HEK293 (cell line): ENCODE results near the gene KDELR1.

Experiments used
- AEBP2 ChIP-seq: fragments of 450-650 bp; formaldehyde crosslinking; IDR thresholded peaks from 2 replicates; pipeline ENCODE4 v1.5.1; 2016; ENCODE audit warnings: missing biosample characterization, missing genetic modification characterization, borderline replicate concordance
- EGR2 ChIP-seq: fragments of 450-650 bp; formaldehyde crosslinking; IDR thresholded peaks from 2 replicates; pipeline ENCODE4 v1.5.1; 2016; ENCODE audit warnings: low read depth, missing biosample characterization, missing genetic modification characterization
- GFI1B ChIP-seq: fragments of 450-650 bp; formaldehyde crosslinking; IDR thresholded peaks from 2 replicates; pipeline ENCODE4 v1.5.1; 2016; ENCODE audit warnings: missing biosample characterization, missing genetic modification characterization
- KLF7 ChIP-seq: fragments of 450-650 bp; formaldehyde crosslinking; IDR thresholded peaks from 2 replicates; pipeline ENCODE4 v1.5.1; 2016; ENCODE audit warnings: missing biosample characterization, missing genetic modification characterization, borderline replicate concordance
- OVOL3 ChIP-seq: fragments of 450-650 bp; formaldehyde crosslinking; IDR thresholded peaks from 2 replicates; pipeline ENCODE4 v1.5.1; 2016; ENCODE audit warnings: missing biosample characterization, missing genetic modification characterization
- PATZ1 ChIP-seq: fragments of 450-650 bp; formaldehyde crosslinking; IDR thresholded peaks from 2 replicates; pipeline ENCODE4 v1.5.1; 2016; ENCODE audit warnings: missing biosample characterization, missing genetic modification characterization
- SETDB1 ChIP-seq: IDR thresholded peaks from one replicate; pipeline ENCODE4 v1.6.1; 2017; ENCODE audit warnings: mild to moderate bottlenecking, low read length, moderate library complexity, mixed read lengths; ENCODE audit not compliant: insufficient read length
- TRIM28 ChIP-seq: IDR thresholded peaks from 2 replicates; pipeline ENCODE4 v1.6.1; 2011; ENCODE audit warnings: low read length, control low read depth, borderline replicate concordance
- ZBTB49 ChIP-seq: fragments of 450-650 bp; formaldehyde crosslinking; IDR thresholded peaks from 2 replicates; pipeline ENCODE4 v1.5.1; 2016; ENCODE audit warnings: missing biosample characterization, missing genetic modification characterization, low read depth
- ZBTB6 ChIP-seq: fragments of 450-650 bp; formaldehyde crosslinking; IDR thresholded peaks from 2 replicates; pipeline ENCODE4 v1.5.1; 2017; ENCODE audit warnings: missing biosample characterization, missing genetic modification characterization
- ZFP37 ChIP-seq: fragments of 450-650 bp; formaldehyde crosslinking; IDR thresholded peaks from 2 replicates; pipeline ENCODE4 v1.5.1; 2016; ENCODE audit warnings: missing biosample characterization, missing genetic modification characterization
- ZNF148 ChIP-seq: fragments of 450-650 bp; formaldehyde crosslinking; IDR thresholded peaks from 2 replicates; pipeline ENCODE4 v1.5.0; 2017; ENCODE audit warnings: missing biosample characterization, missing genetic modification characterization, borderline replicate concordance
- ZNF19 ChIP-seq: fragments of 450-650 bp; formaldehyde crosslinking; IDR thresholded peaks from 2 replicates; pipeline ENCODE4; 2016; ENCODE audit warnings: missing biosample characterization, missing genetic modification characterization, low read depth
- ZNF23 ChIP-seq: fragments of 450-650 bp; formaldehyde crosslinking; IDR thresholded peaks from 2 replicates; pipeline ENCODE4 v1.5.1; 2016; ENCODE audit warnings: missing biosample characterization, missing genetic modification characterization, borderline replicate concordance
- ZNF302 ChIP-seq: fragments of 450-650 bp; formaldehyde crosslinking; IDR thresholded peaks from 2 replicates; pipeline ENCODE4 v1.5.1; 2016; ENCODE audit warnings: missing biosample characterization, missing genetic modification characterization, low read depth
- ZNF391 ChIP-seq: fragments of 450-650 bp; formaldehyde crosslinking; IDR thresholded peaks from 2 replicates; pipeline ENCODE4 v1.5.1; 2016; ENCODE audit warnings: low read depth, missing biosample characterization, missing genetic modification characterization, borderline replicate concordance
- ZNF394 ChIP-seq: fragments of 450-650 bp; formaldehyde crosslinking; IDR thresholded peaks from 2 replicates; pipeline ENCODE4 v1.5.1; 2016; ENCODE audit warnings: missing biosample characterization, missing genetic modification characterization, mild to moderate bottlenecking, moderate library complexity, borderline replicate concordance
- ZNF449 ChIP-seq: fragments of 450-650 bp; formaldehyde crosslinking; IDR thresholded peaks from 2 replicates; pipeline ENCODE4 v1.5.1; 2017; ENCODE audit warnings: missing biosample characterization, mild to moderate bottlenecking, missing genetic modification characterization, moderate library complexity
- ZNF560 ChIP-seq: fragments of 450-650 bp; formaldehyde crosslinking; IDR thresholded peaks from 2 replicates; pipeline ENCODE4 v1.5.1; 2017; ENCODE audit warnings: missing biosample characterization, missing genetic modification characterization, borderline replicate concordance
- ZNF571 ChIP-seq: fragments of 450-650 bp; formaldehyde crosslinking; IDR thresholded peaks from 2 replicates; pipeline ENCODE4 v1.5.0; 2017; ENCODE audit warnings: missing biosample characterization, missing genetic modification characterization
- ZNF585B ChIP-seq: fragments of 450-650 bp; formaldehyde crosslinking; IDR thresholded peaks from 2 replicates; pipeline ENCODE4 v1.5.1; 2016; ENCODE audit warnings: missing biosample characterization, missing genetic modification characterization
- ZNF629 ChIP-seq: fragments of 450-650 bp; formaldehyde crosslinking; IDR thresholded peaks from 2 replicates; pipeline ENCODE4 v1.5.1; 2017; ENCODE audit warnings: missing biosample characterization, missing genetic modification characterization
- ZNF658 ChIP-seq: fragments of 450-650 bp; formaldehyde crosslinking; IDR thresholded peaks from 2 replicates; pipeline ENCODE4; 2016; ENCODE audit warnings: missing biosample characterization, missing genetic modification characterization
- ZNF768 ChIP-seq: fragments of 450-650 bp; formaldehyde crosslinking; IDR thresholded peaks from 2 replicates; pipeline ENCODE4 v1.5.1; 2018; ENCODE audit warnings: missing biosample characterization, mild to moderate bottlenecking, missing genetic modification characterization
- ZXDB ChIP-seq: fragments of 450-650 bp; formaldehyde crosslinking; IDR thresholded peaks from 2 replicates; pipeline ENCODE4 v1.5.1; 2016; ENCODE audit warnings: missing biosample characterization, missing genetic modification characterization

KDELR1 gene

GRCh38 chr19:48333467-48334384 lies 57.6 kb downstream of the KDELR1 start (continued):
- TF ChIP-seq ZBTB6 (no peak), ZNF302 (tag by site-specific recombination) (no peak), ZNF391 (tag by site-specific recombination) (no peak), ZNF768 (tag by site-specific recombination) (no peak), ZNF571 (tag by site-specific recombination) (no peak), ZXDB (tag by site-specific recombination) (no peak; the same call in 1 of the 2 replicates), ZFP37 (tag by site-specific recombination) (peak; percentile 20; the same call in 1 of the 2 replicates), PATZ1 (tag by site-specific recombination) (peak; percentile 66), ZNF560 (tag by site-specific recombination) (no peak), ZBTB49 (tag by site-specific recombination) (no peak), ZNF23 (no peak), AEBP2 (no peak), TRIM28 (no peak), ZNF394 (tag by site-specific recombination) (no peak), ZNF585B (tag by site-specific recombination) (no peak), ZNF629 (tag by site-specific recombination) (no peak; the same call in 1 of the 2 replicates), GFI1B (tag by site-specific recombination) (no peak), ZNF19 (tag by site-specific recombination) (no peak), ZNF449 (tag by site-specific recombination) (no peak), KLF7 (tag by site-specific recombination) (no peak), ZNF148 (tag by site-specific recombination) (no peak), ZNF658 (no peak), OVOL3 (no peak), SETDB1 (no peak), EGR2 (tag by site-specific recombination) (peak; percentile 92)
